HFFc6 (cell line): ENCODE measurements around the gene NTM. TPM values are rescaled to one million over a fixed set of nuclear protein-coding genes. Genes with fewer than 3 reads are reported as not detected.

Source experiments
- DNase-seq: peaks from one replicate; pipeline ENCODE4 v3.0.0-alpha.2; 2018
- H3K27ac Mint-ChIP-seq: 2 replicates; pipeline ENCODE4 v1.8.0; 2020; ENCODE audit warnings: mild to moderate bottlenecking, mixed read lengths
- H3K27me3 Mint-ChIP-seq: 2 replicates; pipeline ENCODE4 v1.8.0; 2021; ENCODE audit warnings: mild to moderate bottlenecking, moderate library complexity, mixed read lengths; ENCODE audit not compliant: insufficient read depth
- H3K36me3 Mint-ChIP-seq: 2 replicates; pipeline ENCODE4 v1.8.0; 2021; ENCODE audit warnings: low read depth, mixed read lengths
- H3K4me1 Mint-ChIP-seq: 2 replicates; pipeline ENCODE4 v1.8.0; 2020; ENCODE audit warnings: low read depth, mixed read lengths
- H3K4me3 Mint-ChIP-seq: 2 replicates; pipeline ENCODE4 v1.8.0; 2020; ENCODE audit warnings: mild to moderate bottlenecking, moderate library complexity, mixed read lengths
- H3K9me3 Mint-ChIP-seq: 2 replicates; pipeline ENCODE4 v1.8.0; 2020; ENCODE audit warnings: mild to moderate bottlenecking, mixed read lengths
- total RNA-seq, 6 experiments: library from RNA; stranded (reverse); fragmentation: NEBNext Ultra II Directional; extraction: Animal tissue kit (Norgen Biotek cat#: 25700); gene quantifications; 2 replicates in 1 of 6; 3 replicates in 5 of 6; pipeline ENCODE4 v1.2.3, GENCODE V29; 2021
- TF ChIP-seq, protein P1 (sequence below): fragments of 200-600 bp; sonication (generic); IDR thresholded peaks from 2 replicates; pipeline ENCODE4 v1.5.0; 2021; ENCODE audit warnings: antibody characterized with exemption, mild to moderate bottlenecking

Gene NTM
- total RNA-seq, 6 experiments from 2014 or later, result 18.3 to 23.6 (median 21.7) TPM

GRCh38 chr11:132103021-132103420 is 732.6 kb downstream of the NTM start:
- Mint-ChIP-seq H3K27ac (no peak overlapping the region), H3K27me3 (no peaks in the 10 kb centered on the region; the same call in 1 of the 2 replicates), H3K9me3 (no peaks in the 10 kb centered on the region), H3K4me1 (peaks cover 26% of the 10 kb centered on the region), H3K36me3 (no peaks in the 10 kb centered on the region), H3K4me3 (no peak overlapping the region)
- TF ChIP-seq, protein P1, sequence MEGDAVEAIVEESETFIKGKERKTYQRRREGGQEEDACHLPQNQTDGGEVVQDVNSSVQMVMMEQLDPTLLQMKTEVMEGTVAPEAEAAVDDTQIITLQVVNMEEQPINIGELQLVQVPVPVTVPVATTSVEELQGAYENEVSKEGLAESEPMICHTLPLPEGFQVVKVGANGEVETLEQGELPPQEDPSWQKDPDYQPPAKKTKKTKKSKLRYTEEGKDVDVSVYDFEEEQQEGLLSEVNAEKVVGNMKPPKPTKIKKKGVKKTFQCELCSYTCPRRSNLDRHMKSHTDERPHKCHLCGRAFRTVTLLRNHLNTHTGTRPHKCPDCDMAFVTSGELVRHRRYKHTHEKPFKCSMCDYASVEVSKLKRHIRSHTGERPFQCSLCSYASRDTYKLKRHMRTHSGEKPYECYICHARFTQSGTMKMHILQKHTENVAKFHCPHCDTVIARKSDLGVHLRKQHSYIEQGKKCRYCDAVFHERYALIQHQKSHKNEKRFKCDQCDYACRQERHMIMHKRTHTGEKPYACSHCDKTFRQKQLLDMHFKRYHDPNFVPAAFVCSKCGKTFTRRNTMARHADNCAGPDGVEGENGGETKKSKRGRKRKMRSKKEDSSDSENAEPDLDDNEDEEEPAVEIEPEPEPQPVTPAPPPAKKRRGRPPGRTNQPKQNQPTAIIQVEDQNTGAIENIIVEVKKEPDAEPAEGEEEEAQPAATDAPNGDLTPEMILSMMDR, result no peak
- DNase-seq, result no peak

DNA sequence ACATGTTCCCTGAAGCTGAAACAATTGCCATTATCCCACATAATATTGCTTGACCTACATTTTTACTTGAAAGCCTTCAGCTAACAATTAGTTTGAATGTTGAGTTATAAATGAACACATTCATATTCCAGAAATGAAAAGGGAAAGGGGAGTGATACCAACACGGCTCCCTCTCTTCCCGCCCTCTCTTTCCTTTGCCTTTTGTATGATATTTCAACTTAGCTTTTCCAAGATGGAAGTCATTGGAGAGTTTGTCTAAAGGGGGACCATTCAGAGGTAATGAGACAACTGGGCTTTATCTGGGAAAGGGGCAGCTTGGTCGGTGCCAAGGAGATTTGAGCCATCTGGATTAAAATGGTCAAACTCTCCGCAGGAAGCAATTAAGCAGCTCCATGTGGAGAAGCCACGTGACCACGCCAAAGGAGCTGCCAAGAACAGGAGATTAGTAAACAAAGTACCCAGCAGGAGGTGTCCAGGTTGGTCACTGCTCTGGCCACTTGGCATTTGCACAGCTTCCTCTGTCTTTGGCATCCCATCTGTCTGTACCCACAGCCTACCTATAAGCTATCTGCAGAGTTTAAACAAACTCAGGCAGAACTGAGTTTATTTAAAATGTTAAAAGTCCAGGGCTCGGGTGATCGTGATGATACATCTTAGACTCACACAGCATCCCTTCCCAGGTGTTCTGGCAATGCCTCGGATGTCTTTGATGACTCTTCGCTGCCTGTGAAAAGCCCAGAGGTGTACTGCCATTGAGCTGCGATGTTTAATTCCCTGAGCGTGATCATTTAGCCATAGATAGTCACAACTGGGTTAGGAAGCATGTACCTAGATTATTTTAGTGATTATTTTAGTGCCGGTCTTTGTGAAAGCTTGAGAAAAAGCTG is 735.9 kb downstream of the NTM start:
- DNase-seq, result no peak
- Mint-ChIP-seq H3K4me3 (no peak overlapping the region), H3K27me3 (no peaks in the 10 kb centered on the region; the same call in 1 of the 2 replicates), H3K4me1 (peaks cover 27% of the 10 kb centered on the region), H3K9me3 (no peaks in the 10 kb centered on the region), H3K36me3 (peaks cover 5% of the 10 kb centered on the region; the same call in 1 of the 2 replicates), H3K27ac (no peak overlapping the region)
- TF ChIP-seq, protein P1, result no peak

DNA sequence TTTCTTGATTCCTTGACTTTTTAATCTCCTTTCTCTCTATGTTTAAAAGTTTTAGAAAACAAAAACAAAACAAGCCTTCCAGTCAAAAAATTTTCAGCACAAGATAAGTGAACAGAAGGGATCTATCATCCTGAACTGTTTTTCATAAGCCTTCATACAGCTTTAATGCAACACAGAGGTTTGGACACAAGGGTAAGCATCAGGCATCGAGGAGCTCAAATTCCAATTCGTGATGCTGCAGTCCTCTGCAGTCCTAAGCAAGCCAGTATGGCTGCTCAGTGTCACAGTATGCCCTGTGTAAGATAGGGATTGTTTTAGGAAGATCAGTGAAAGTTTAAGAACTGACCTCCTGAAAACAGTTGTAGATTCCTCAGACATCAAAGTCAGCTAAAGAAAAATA is 740.9 kb downstream of the NTM start:
- H3K27ac Mint-ChIP-seq, result peak overlapping the region; percentile 55
- TF ChIP-seq, protein P1, result peak; percentile 16; the same call in 1 of the 2 replicates

DNA sequence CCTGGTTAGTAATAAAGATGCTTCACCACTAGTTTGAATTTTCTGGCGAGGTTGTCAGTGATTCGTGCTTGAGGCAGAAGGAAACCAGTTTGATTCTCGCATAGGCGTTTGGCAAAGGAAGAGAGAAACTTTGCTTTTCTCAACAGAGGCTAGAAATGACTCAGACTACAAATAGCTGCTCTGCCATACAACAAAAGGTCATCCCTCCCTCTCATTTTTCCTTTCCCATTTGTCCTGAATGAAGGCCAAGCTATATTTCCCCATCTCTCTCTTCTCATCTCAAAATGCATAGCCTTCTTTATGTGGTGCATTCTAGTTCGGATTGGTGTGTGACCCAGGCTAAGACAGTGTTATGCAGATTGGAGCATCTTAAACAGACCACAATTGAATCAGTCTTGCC is 741.4 kb downstream of the NTM start:
- Mint-ChIP-seq H3K4me1 (peaks cover 50% of the 10 kb centered on the region), H3K27ac (peak overlapping the region; percentile 55), H3K4me3 (peak overlapping the region; percentile 31), H3K27me3 (no peaks in the 10 kb centered on the region; the same call in 1 of the 2 replicates), H3K9me3 (no peaks in the 10 kb centered on the region), H3K36me3 (peaks cover 5% of the 10 kb centered on the region; the same call in 1 of the 2 replicates)
- TF ChIP-seq, protein P1, result no peak; the same call in 1 of the 2 replicates
- DNase-seq, result peak; percentile 78

More for the DNA sequence above, 740.9 kb downstream of the NTM start:
- Mint-ChIP-seq H3K4me1 (peaks cover 50% of the 10 kb centered on the region), H3K4me3 (peak overlapping the region; percentile 31; the same call in 1 of the 2 replicates), H3K36me3 (peaks cover 5% of the 10 kb centered on the region; the same call in 1 of the 2 replicates), H3K27me3 (no peaks in the 10 kb centered on the region; the same call in 1 of the 2 replicates), H3K9me3 (no peaks in the 10 kb centered on the region)
- DNase-seq, result no peak

- Mint-ChIP-seq H3K27me3 (no peaks in the 10 kb centered on the region; the same call in 1 of the 2 replicates), H3K36me3 (peaks cover 5% of the 10 kb centered on the region; the same call in 1 of the 2 replicates), H3K27ac (no peak overlapping the region; the same call in 1 of the 2 replicates), H3K9me3 (no peaks in the 10 kb centered on the region), H3K4me1 (peaks cover 50% of the 10 kb centered on the region), H3K4me3 (no peak overlapping the region)
- DNase-seq, result no peak
- TF ChIP-seq, protein P1, result no peak
Observed at GRCh38 chr11:132112846-132113245, 742.4 kb downstream of the NTM start.
